ENCODE results near the gene UBE2E2. TPM values are rescaled to one million over a fixed set of nuclear protein-coding genes. Genes with fewer than 3 reads are reported as not detected.
A peak's percentile ranks its signal among the peaks of the same experiment; 100 is the strongest.

UBE2E2 gene
- total RNA-seq, 1 experiment from 2014 or later, result 38.6 TPM

GRCh38 chr3:23389686-23390085 lies 186.6 kb downstream of the UBE2E2 start:
- peak overlapping the region; percentile 71 to 94 (median 89); a peak in 4 of 7 replicates for H3K27ac Mint-ChIP-seq
- H3K23ac ChIP-seq (ENCODE audit: insufficient read length, low read depth, low read length), result no peak overlapping the region
- H2BK20ac ChIP-seq (ENCODE audit: low read depth, low read length, poor library complexity, severe bottlenecking), result no peak overlapping the region
- peaks cover 4% of the 10 kb centered on the region; the same call in 1 of the 2 replicates for H3K4me1 ChIP-seq (ENCODE audit: insufficient read depth, low read length)
- H3K56ac ChIP-seq (ENCODE audit: insufficient read length, low read depth, low read length), result no peak overlapping the region
- H2BK12ac ChIP-seq (ENCODE audit: insufficient read length, low read depth, low read length), result no peak overlapping the region
- no peak overlapping the region for H2AFZ ChIP-seq (ENCODE audit: low read length)
- DNase-seq, result no peak
- WGBS (ENCODE audit: extremely low coverage, insufficient read length, low lambda C conversion rate), result no CpG with 5 or more reads among the region's 3 CpGs
- no peak overlapping the region for H3T11ph ChIP-seq (ENCODE audit: low read length)
- no peak overlapping the region for H3K4me2 ChIP-seq (ENCODE audit: insufficient read depth, insufficient read length, low read length)
- H3K9ac ChIP-seq (ENCODE audit: extremely low read depth, insufficient read length, low read length), result no peak overlapping the region
- H3K27ac ChIP-seq (ENCODE audit: insufficient read length, low read depth, low read length), result no peak overlapping the region
- H3K79me2 ChIP-seq (ENCODE audit: insufficient read depth, low read length), result no peaks in the 10 kb centered on the region
- no peak overlapping the region for H4K91ac ChIP-seq (ENCODE audit: insufficient read length, low read depth, low read length)
- H3K23me2 ChIP-seq (ENCODE audit: insufficient read length, low read depth, low read length, poor library complexity, severe bottlenecking), result no peaks in the 10 kb centered on the region
- no peaks in the 10 kb centered on the region for H3K9me3 ChIP-seq (ENCODE audit: control insufficient read depth, low read depth, low read length)
- no peaks in the 10 kb centered on the region for H4K20me1 ChIP-seq (ENCODE audit: control insufficient read depth, insufficient read depth, insufficient read length)
- peak overlapping the region in 1 of 2 experiments; percentile 45; a peak in 2 of 5 replicates for H3K4me3 Mint-ChIP-seq
- no peak overlapping the region for H3K18ac ChIP-seq (ENCODE audit: insufficient read length, low read depth, low read length)
- no peak overlapping the region for H2BK15ac ChIP-seq (ENCODE audit: low read depth, low read length)
- H4K5ac ChIP-seq (ENCODE audit: insufficient read length, low read depth, low read length), result no peak overlapping the region
- no peak for TF ChIP-seq CTCF (conservative IDR thresholded peaks at IDR 0.05)
- peaks cover 0 to 11% (median 4%) of the 10 kb centered on the region in 3 experiments; a peak in 2 of 7 replicates for H3K36me3 Mint-ChIP-seq (ENCODE audit: insufficient read depth in 1 of 3, low read depth in 3 of 3)
- no peak overlapping the region for H2AK5ac ChIP-seq (ENCODE audit: insufficient read length, low read length)
- peaks cover 34 to 41% of the 10 kb centered on the region in 2 experiments for H3K4me1 Mint-ChIP-seq
- H3K9me3 Mint-ChIP-seq, result no peaks in the 10 kb centered on the region
- no peaks in the 10 kb centered on the region for H3K27me3 ChIP-seq (ENCODE audit: insufficient read depth, low read length)
- no peaks in the 10 kb centered on the region; the same call in 1 of the 2 replicates for H3K27me3 Mint-ChIP-seq (ENCODE audit: low read depth)
- H3K4ac ChIP-seq (ENCODE audit: low read depth, low read length), result no peak overlapping the region
- no peak overlapping the region for H4K8ac ChIP-seq (replicated peaks; ENCODE audit: insufficient read length, low read depth, low read length)
- no peak overlapping the region for H2BK5ac ChIP-seq (ENCODE audit: insufficient read length, low read length)
- H2BK120ac ChIP-seq (ENCODE audit: low read depth, low read length, poor library complexity, severe bottlenecking), result no peak overlapping the region
- H3K14ac ChIP-seq (ENCODE audit: insufficient read depth, low read length), result no peak overlapping the region
- no peaks in the 10 kb centered on the region for H3K79me1 ChIP-seq (ENCODE audit: insufficient read depth, low read depth, low read length, poor library complexity, severe bottlenecking)

Measured in H9 (cell line).